Measurements from ENCODE around the gene OR2D2.
"Not testable (repeated sequence)": the region's sequence is repeated elsewhere in the genome, so short reads cannot be mapped to it uniquely, and the experiment has no call there.

The OR2D2 gene

DNA sequence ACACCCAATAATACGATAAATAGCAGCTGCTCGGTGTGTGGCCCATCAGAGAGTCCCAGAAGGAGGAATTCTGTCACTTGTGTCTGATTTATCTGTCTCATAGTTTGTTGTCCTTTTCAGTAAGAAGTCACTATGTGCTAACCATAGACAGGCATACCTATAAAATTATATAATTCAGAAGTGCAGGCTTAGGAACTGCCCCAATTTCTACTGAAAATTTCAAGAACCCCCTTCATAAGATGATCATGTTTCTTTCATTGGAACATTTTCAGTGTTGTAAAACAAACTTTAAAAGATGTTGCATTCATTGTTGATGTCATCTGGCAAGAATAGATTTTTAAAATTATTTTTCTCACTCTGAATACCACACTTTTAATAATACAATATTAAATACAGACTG, at the start of gene OR2D2:
TSS of gene OR2D2 (minus strand) at position 101 of the 400 bp plus-strand sequence. CDS start at position 101, 0 bp downstream.
- no peak for DNase-seq (ENCODE audit: low spot score)

DNA sequence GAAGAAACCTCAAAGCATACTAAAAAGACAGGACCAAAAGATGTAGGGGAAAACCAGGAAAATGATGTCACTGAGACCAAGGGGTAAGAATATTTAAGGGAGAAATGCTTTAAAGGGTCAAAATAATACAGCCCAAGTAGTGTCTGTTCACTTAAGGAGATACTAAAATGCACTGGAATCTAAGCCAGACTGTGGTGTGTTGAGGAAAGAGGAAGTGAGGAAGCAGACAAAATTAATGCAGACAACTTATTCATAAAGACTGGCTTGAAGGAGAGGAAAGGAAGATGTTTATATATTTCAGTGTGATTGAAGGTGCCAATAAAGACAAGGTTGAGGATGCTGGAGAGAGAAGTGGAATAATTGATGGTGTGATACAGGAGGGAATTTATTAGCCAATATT, 49.7 kb upstream of the OR2D2 start:
- no peak for DNase-seq (ENCODE audit: low spot score)

- DNase-seq (ENCODE audit: low spot score), result no peak
These were observed 39.8 kb upstream of the OR2D2 start for GRCh38 chr11:6932145-6932544.

DNA sequence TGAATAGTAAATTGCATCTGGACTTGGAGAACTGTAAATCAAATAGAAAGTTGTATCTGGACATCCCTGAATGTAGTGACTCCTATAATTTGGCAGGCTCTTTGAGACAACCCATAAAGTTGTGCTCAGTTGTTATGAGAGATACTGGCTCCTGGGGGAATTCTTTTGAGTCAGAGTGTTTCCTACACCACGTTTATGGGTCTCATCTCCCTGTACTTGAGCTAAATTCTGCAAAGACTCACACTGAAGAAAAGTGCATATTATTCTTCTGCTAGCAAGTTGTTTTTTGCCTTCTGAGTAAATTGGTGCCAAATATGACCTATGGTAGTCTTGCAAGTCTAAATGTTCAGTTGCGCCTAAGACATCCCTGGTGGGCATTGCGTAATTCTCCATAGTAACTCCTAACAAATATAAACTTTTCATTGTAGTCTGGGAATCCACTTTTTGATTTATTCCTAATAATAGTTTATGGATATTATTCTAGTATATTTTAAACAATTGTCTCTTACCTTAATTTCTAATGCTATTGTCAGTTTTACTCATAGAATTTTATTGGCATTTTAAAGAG, 38.9 kb upstream of the OR2D2 start:
- DNase-seq (ENCODE audit: low spot score), result no peak

GRCh38 chr11:6928916-6929315, 36.6 kb upstream of the OR2D2 start:
- no peak for DNase-seq (ENCODE audit: low spot score)

DNA sequence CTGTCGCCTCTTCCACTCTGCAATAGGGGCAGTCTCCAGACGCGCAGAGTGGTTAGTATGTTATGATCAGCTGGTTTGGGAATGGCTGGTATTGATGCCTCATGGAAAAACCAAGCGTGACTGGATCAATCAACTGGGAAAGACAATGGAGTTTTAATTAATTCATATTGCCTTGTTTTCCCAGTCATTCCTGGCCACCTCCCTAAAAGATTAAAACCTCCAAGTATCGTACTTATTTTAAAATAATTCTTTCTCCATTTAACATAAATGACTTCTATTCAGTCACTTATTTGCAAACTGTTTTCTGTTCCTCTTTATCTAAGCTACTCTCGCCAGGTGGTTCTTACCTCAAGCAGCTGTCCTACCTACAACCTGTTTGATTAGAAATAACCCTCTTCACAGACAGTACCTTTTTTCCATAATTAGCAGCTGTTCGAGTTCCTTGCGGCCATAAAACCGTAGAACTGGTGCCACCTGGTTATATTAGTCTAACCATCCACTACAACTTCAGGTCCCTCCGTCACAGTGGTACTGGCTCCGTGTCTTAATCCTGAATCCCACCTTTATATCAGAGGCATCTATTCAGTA, 34.8 kb upstream of the OR2D2 start:
- DNase-seq (ENCODE audit: low spot score), result no peak

- peak; percentile 91 for DNase-seq (ENCODE audit: low spot score)
These were observed 34.1 kb upstream of the OR2D2 start, which contains the start of gene ZNF215 for GRCh38 chr11:6926208-6927029. Gene ZNF215 (plus strand): TSS chr11:6926426. CDS start chr11:6932273, 5,847 bp downstream.

DNA sequence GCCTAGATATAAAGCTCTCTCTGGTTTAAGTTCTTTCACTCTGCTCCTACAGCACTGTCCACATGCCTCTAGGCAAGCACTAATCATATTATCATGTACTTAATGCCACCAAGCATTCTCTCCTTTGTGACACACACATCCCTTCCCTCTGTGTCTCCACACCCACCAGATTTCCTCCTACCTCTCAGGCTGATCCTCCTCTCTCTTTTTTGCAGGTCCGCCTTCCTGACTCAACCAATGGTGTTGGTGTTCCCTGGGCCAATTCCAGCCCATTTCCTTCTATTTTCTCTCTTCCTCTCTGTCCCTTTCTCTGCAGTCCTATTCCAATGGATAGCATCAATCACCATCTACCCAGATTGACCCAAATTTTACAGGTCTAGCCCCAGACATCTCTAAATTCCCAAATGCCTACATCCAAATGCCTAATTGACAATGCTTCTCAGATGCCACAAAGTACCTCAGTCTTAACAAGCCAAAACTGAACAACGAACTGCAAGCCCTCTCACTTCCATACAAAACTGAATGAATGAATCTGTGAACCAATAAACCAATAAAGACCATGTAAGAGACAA, 33.4 kb upstream of the OR2D2 start:
- peak; percentile 13 for DNase-seq (ENCODE audit: low spot score)

DNA sequence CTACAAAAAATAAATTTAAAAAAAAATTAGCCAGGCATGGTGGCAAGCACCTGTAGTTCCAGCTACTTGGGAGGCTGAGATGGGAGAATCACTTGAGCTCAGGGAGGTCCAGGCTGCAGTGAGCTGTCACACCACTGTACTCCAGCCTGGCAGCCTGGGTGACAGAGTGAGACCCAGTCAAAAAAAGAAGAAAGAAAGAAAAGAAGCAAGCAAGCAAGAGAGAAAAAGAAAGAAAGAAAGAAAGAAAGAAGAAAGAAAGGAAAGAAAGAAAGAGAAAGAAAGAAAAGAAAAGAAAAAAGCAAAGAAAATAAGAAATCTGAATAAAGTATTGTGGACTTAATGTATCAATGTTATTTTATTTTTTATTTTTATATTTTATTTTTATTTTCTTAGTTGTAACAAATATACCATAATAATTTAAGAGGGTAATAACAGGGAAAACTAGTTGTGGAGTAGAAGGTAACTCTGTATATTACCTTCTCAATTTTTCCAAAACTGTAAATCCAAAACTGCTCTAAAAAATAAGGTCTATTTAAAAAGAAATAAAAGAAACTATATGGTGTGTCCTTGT, 32.8 kb upstream of the OR2D2 start:
- DNase-seq (ENCODE audit: low spot score), result no peak

GRCh38 chr11:6920702-6921101, 28.4 kb upstream of the OR2D2 start, which contains the start of gene OR2D3:
Gene OR2D3 (plus strand): TSS chr11:6921002. CDS start chr11:6921002, 0 bp downstream.
- DNase-seq (ENCODE audit: low spot score), result no peak

GRCh38 chr11:6919698-6920097, 27.4 kb upstream of the OR2D2 start:
- DNase-seq (ENCODE audit: low spot score), result no peak

- no peak for DNase-seq (ENCODE audit: low spot score)
These were observed 19.6 kb upstream of the OR2D2 start for GRCh38 chr11:6911948-6912347.

GRCh38 chr11:6911378-6911777, 19.1 kb upstream of the OR2D2 start:
- DNase-seq (ENCODE audit: low spot score), result no peak

DNA sequence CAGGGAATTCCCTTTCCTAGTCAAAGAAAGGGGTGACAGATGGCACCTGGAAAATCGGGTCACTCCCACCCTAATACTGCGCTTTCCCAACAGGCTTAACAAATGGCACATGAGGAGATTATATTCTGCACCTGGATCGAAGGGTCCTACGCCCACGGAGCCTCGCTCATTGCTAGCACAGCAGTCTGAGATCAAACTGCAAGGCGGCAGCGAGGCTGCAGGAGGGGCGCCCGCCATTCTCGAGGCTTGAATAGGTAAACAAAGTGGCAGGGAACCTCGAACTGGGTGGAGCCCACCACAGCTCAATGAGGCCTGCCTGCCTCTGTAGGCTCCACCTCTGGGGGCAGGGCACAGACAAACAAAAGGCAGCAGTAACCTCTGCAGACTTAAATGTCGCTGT, 12.5 kb upstream of the OR2D2 start:
- not testable (repeated sequence) for DNase-seq (ENCODE audit: low spot score)

- no peak for DNase-seq (ENCODE audit: low spot score)
These were observed 8.2 kb upstream of the OR2D2 start for GRCh38 chr11:6900327-6900999.

- DNase-seq (ENCODE audit: low spot score), result no peak
These were observed 6.6 kb upstream of the OR2D2 start for GRCh38 chr11:6898911-6899310.

DNA sequence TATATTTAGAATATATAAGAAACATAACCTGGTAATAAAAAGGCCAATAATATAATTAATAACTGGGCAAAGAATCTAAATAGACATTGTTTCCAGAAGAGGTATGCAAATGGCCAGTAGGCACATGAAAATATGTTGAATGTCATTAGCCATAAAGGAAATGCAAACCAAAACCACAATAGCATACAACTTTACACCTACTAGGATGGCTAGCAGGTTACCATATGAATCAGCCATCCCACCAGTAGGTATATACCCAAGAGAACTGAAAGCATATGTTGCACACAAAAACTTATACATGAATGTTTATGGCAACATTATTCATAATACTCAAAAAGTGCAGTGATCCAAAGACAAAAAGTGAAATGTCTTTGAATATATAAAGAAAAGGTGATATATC, 2.7 kb upstream of the OR2D2 start:
- DNase-seq (ENCODE audit: low spot score), result no peak

DNA sequence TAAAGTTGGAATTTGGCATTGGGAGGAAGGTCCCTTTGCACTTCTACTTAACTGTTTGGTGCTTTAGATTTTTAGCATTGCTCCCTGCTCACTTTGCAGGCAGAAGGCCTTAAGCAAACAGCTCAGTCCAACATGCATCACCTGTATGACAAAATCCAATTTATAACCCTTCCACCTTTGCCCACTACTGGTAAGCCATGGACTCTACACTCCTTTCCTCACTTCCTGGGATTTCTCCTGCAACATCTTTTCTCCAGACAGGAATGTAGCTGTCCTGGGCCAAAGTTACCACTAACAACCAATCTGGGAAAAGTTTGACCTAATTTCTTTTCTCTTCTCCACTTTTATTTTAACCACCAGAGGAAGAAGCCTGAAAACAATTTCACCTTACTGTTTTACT, 1.8 kb upstream of the OR2D2 start:
- no peak for DNase-seq (ENCODE audit: low spot score)

DNA sequence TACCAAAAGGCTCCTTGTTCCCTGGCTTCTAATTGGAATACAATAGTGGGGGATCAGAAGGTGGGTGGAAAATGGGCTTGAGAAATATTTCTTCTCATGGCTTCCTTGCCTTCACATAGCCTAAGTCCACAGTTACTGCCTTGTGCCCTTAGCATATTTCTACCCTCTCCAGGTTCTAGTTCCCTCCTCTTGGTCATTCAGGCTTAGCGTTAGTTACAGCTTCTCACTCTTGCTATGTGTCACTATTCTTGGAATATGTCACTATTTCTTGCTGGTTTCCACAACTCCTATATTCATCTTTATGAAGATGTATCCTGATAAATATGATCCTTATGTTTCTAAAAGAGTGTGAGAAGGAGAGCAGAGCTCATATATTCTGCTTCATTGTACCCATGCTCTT, 2.5 kb downstream of the OR2D2 start:
- DNase-seq (ENCODE audit: low spot score), result no peak

DNA sequence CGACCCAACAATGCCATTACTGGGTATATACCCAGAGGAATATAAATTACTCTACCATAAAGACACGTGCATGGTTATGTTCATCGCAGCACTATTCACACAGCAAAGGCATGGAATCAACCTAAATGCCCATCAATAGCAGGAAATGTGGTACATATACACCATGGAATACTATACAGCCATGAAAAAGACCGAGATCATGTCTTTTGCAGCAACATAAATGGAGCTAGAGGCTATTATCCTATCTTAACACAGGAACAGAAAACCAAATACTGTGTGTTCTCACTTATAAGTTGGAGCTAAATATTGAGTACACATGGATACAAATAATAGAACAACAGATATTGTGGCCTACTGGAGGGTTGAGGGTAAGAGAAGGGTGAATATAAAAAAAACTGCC, 3.5 kb downstream of the OR2D2 start:
- DNase-seq (ENCODE audit: low spot score), result no peak

GRCh38 chr11:6887711-6888110, 4.6 kb downstream of the OR2D2 start:
- not testable (repeated sequence) for DNase-seq (ENCODE audit: low spot score)

- no peak for DNase-seq (ENCODE audit: low spot score)
These were observed 9.5 kb downstream of the OR2D2 start for GRCh38 chr11:6882751-6883150.
